Measurements from ENCODE around the gene CEP295NL. TPM values are rescaled to one million over a fixed set of nuclear protein-coding genes. Genes with fewer than 3 reads are reported as not detected.

CEP295NL gene
- polyA plus RNA-seq, 3 donors: 0.38 to 0.81 TPM; not detected in 1

GRCh38 chr17:78905541-78905940 lies 2.5 kb upstream of the CEP295NL start:
- Histone ChIP-seq H3K36me3 (replicated peaks in 1 of 2; ENCODE audit: control insufficient read depth in 1 of 2, insufficient read depth in 2 of 2, low read length in 2 of 2) (peaks cover 38 to 79% of the 10 kb centered on the region in 2 donors), H3K79me2 (ENCODE audit: insufficient read depth, low read length) (peaks cover 100% of the 10 kb centered on the region), H2AFZ (ENCODE audit: insufficient read depth, low read depth, low read length, poor library complexity, severe bottlenecking) (no peak overlapping the region), H3K9me3 (replicated peaks in 1 of 2; ENCODE audit: control insufficient read depth in 1 of 2, insufficient read depth in 1 of 2, low read length in 2 of 2) (no peaks in the 10 kb centered on the region), H3K9ac (ENCODE audit: insufficient read depth, low read length, poor library complexity, severe bottlenecking) (no peak overlapping the region), H4K20me1 (ENCODE audit: insufficient read depth, low read length) (peaks cover 100% of the 10 kb centered on the region), H3K4me3 (replicated peaks in 1 of 3; ENCODE audit: low read depth in 2 of 3, low read length in 3 of 3) (no peak overlapping the region), H3K4me2 (replicated peaks; ENCODE audit: extremely low read depth, low read length, poor library complexity, severe bottlenecking) (no peak overlapping the region), H3K4me1 (ENCODE audit: control insufficient read depth in 1 of 2, insufficient read depth in 2 of 2, low read length in 2 of 2) (peaks cover 8 to 19% of the 10 kb centered on the region in 2 donors), H3K27ac (ENCODE audit: low read depth in 1 of 2, low read length in 2 of 2) (peak overlapping the region in 1 of 2 donors; percentile 41), H3K27me3 (ENCODE audit: control insufficient read depth in 2 of 2, insufficient read depth in 2 of 2, low read length in 2 of 2) (no peaks in the 10 kb centered on the region)
- Mint-ChIP-seq H3K36me3 (peaks cover 57 to 78% of the 10 kb centered on the region in 2 donors), H3K4me1 (peaks cover 31% of the 10 kb centered on the region), H3K27ac (no peak overlapping the region), H3K9me3 (no peaks in the 10 kb centered on the region), H3K4me3 (no peak overlapping the region), H3K27me3 (ENCODE audit: low read depth in 3 of 3) (peaks cover 0 to 2% (median 0%) of the 10 kb centered on the region in 3 donors)
- no peak for TF ChIP-seq CTCF (IDR thresholded peaks at IDR 0.05)
- 98% methylated on average over 5 of the region's 7 CpGs for WGBS (ENCODE audit: insufficient coverage)
- intact Hi-C loops (cut with micrococcal nuclease): no loop called here
- DNase-seq: no peak

- Histone ChIP-seq H3K4me3 (replicated peaks in 1 of 3; ENCODE audit: low read depth in 2 of 3, low read length in 3 of 3) (no peak overlapping the region), H3K27ac (ENCODE audit: low read depth in 1 of 2, low read length in 2 of 2) (peak overlapping the region in 1 of 2 donors; percentile 41), H3K9ac (ENCODE audit: insufficient read depth, low read length, poor library complexity, severe bottlenecking) (no peak overlapping the region), H3K9me3 (replicated peaks in 1 of 2; ENCODE audit: control insufficient read depth in 1 of 2, insufficient read depth in 1 of 2, low read length in 2 of 2) (no peaks in the 10 kb centered on the region), H3K27me3 (ENCODE audit: control insufficient read depth in 2 of 2, insufficient read depth in 2 of 2, low read length in 2 of 2) (no peaks in the 10 kb centered on the region), H3K4me1 (ENCODE audit: control insufficient read depth in 1 of 2, insufficient read depth in 2 of 2, low read length in 2 of 2) (peaks cover 4 to 15% of the 10 kb centered on the region in 2 donors), H3K79me2 (ENCODE audit: insufficient read depth, low read length) (peaks cover 100% of the 10 kb centered on the region), H3K36me3 (replicated peaks in 1 of 2; ENCODE audit: control insufficient read depth in 1 of 2, insufficient read depth in 2 of 2, low read length in 2 of 2) (peaks cover 40 to 83% of the 10 kb centered on the region in 2 donors), H2AFZ (ENCODE audit: insufficient read depth, low read depth, low read length, poor library complexity, severe bottlenecking) (no peak overlapping the region), H3K4me2 (replicated peaks; ENCODE audit: extremely low read depth, low read length, poor library complexity, severe bottlenecking) (no peak overlapping the region), H4K20me1 (ENCODE audit: insufficient read depth, low read length) (peaks cover 100% of the 10 kb centered on the region)
- peak overlapping the region in 2 of 7 donors; percentile 66 to 71 for H3K27ac Mint-ChIP-seq
- DNase-seq: no peak
- H3K36me3 Mint-ChIP-seq: peaks cover 56 to 77% of the 10 kb centered on the region in 2 donors
- peaks cover 0 to 2% (median 0%) of the 10 kb centered on the region in 3 donors for H3K27me3 Mint-ChIP-seq (ENCODE audit: low read depth in 3 of 3)
- intact Hi-C loops (cut with micrococcal nuclease): no loop called here
- H3K9me3 Mint-ChIP-seq: no peaks in the 10 kb centered on the region
- no peak for TF ChIP-seq CTCF (IDR thresholded peaks at IDR 0.05)
- H3K4me3 Mint-ChIP-seq: no peak overlapping the region
- H3K4me1 Mint-ChIP-seq: peaks cover 27% of the 10 kb centered on the region
- 50% methylated on average over 2 of the region's 6 CpGs for WGBS (ENCODE audit: insufficient coverage)
Observed at GRCh38 chr17:78905116-78905515, 2.1 kb upstream of the CEP295NL start.

All from CD14-positive monocyte (primary cell).